HG03103 (cell line): ENCODE measurements around the gene KIDINS220.

ENCODE experiments used
- ATAC-seq: cut with Tn5 transposase; IDR thresholded peaks from one replicate; pipeline ENCODE4 v1.9.1; 2021; ENCODE audit warnings: low read depth; ENCODE audit not compliant: unreplicated experiment

KIDINS220 gene

DNA sequence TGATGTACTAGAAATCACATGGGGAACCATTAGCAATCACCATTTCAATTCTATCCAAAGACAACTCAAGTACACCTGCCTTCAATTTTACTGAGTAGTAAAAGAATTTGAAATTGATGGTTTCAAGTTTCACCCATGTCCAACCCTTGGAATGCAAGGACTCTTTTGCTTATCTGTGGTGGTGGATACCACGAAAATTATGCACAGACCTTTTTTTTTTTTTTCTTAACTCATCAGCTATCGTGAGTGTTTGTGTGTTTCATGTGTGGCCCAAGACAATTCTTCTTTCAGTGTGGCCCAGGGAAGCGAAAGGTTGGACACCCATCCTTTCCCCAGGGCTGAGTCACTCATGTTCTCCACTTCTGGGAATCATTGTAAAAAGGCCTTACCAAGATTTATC lies 132.5 kb downstream of the KIDINS220 start:
- ATAC-seq, result no peak

DNA sequence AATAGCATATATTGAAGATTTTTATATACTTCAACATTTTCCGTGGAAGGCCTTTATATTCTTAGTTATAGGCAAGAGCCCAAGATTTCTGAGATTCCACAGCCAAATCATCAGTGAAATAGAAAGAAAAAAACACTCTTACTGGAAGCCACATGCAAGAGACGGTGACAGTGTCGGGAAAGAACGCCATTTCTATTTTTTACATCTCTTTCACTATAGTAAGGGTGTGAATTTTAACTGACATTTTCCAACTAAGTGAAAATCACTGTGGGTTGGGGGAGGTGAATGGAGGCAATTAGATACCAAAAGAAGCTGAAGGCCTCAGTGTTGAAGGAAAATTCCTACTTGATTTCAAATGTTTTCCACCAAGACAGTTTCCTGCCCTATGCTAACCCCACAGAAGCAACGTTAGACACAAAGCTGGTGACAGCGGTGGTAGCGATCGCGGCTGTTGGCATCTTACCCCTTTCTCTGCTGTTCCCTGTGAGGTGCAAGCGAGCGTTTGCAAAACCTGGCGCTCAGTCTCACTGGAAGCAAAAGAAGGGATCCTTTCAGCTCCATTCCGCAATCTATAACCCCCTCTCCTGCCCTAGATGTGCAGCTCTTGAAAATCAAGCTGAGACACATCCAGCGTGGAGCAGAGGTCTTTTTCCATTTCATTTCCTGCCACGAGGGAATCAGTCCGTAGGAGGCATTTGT lies 135.6 kb downstream of the KIDINS220 start:
- no peak for ATAC-seq

DNA sequence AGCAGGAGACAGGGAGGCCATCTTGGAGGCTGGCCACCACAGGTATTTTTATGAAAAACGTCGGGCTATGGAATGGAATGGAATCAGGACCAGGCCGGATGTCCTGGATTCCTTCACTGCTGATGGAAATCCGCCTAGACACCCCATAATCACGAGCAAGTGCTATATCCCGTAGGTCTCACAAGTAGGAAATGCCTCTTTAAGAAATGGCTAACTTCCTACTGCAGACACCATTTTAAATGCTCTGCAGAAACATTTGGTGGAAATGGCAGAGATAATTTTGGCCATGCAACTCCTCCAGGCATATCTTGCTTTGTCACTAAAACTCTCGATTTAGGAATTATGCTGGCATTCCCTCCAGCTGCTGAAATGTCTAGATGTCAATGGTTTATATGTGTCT lies 137.6 kb downstream of the KIDINS220 start:
- no peak for ATAC-seq

DNA sequence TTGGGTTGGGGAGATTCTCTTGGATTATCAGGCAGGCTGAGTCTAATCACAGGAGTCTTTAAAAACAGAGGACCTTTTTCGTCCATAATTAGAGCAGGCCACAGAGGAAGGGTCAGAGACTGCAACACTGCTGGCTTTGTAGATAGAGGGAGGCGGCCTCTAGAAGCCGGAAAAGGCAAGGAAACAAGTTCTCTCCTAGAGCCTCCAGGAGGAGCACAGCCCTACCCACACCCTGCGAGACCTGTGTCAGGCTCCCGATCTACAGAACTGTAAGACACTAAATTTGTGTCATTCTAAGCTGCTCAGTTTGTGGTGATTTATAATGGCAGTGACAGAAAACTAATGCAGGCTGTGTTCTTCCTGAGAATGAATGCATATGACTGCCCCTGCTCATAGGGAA lies 140.2 kb downstream of the KIDINS220 start:
- no peak for ATAC-seq

DNA sequence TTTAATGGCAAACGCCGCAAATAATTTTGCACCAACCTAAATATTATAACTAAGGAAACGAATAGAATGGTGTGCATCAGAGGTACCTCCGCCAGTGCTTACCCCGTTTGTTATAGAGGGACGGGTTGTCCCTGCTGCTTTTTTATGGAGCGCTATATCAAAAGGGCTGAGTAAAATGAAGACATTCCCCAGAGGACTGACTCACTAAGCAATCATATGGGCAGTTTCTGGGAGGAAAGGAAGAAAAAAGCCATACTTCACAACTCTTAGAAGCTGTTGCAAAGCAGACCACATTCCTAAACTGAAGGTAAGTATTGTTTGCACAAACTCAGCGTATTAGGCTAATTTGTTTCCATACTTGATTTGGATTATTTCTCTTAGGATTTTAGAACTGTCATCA lies 142.7 kb downstream of the KIDINS220 start:
- no peak for ATAC-seq

DNA sequence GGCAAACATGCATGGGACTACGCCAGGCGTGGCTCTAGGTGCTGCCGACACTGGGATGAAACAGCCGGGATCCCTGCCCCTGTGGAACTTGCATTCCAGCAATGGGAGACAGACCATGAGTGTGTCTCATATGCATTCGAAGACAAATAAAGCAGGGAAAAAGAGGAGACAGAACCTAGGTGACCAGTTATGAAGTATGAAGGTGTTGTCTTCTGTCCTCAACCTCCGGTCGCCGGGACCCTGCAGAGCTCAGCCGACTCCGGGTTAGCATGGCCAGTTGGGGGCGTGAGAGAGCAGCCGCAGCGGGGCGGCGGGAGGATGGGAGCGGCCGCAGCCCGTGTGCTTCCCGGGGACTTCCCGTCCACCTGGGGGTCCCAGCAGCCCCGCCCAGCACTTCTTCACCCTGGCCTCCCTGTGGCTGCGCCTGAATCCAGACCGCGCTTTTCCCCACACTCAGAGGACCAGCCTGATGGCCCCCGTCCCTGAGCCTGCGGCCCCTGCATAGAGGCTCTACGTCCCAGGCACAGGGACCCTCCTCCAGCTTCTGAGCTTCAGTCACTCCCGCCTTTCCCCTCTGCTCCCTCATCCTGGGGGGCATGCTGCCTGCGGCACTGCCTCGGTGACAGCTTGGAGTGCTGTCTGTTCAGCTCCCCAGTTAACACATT lies 144.1 kb downstream of the KIDINS220 start:
- ATAC-seq, result no peak

DNA sequence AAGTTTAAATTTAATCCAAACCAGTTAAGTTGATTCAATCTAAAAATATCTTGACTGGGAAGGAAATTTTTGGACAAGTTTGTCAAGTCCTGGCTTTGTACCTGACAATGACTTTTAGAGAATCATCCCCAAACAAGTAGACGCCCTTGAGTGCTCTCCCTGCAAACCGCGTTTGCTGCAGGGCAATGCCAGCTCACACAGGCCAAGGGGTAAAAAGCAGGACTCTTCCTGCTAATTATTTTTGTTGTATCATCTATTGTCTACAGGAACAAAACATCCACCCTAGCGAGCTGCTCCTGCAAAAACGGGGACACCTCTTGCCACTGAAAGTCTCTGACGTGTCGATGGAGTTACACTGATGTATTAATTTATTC lies 144.6 kb downstream of the KIDINS220 start:
- no peak for ATAC-seq

DNA sequence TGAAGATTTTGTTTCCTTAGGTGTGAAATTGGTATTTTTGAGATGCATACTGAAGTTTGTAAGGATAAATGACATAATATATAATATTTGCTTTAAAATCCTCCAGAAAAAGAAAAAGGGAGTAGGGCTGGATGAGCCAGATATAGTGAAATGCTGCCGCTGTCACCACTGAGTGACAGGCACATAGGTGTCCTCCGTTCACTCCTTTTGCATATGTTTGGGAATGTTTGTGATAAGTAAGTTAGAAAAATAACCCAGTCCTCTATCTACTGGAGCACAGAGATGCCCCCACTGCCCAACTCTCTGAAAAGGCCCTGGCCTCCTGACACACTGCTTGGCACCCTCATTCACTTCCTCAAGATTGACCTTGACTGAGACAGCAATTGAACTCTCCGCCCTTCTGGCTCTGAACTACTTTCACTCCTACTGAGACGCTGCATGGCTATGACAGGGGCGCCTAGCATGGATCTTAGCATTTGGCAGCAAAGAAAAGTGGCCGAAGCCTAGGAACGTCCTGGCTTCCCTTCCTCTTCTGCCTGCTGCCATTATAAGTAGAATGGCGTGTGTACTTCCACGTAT lies 145.5 kb downstream of the KIDINS220 start:
- no peak for ATAC-seq

DNA sequence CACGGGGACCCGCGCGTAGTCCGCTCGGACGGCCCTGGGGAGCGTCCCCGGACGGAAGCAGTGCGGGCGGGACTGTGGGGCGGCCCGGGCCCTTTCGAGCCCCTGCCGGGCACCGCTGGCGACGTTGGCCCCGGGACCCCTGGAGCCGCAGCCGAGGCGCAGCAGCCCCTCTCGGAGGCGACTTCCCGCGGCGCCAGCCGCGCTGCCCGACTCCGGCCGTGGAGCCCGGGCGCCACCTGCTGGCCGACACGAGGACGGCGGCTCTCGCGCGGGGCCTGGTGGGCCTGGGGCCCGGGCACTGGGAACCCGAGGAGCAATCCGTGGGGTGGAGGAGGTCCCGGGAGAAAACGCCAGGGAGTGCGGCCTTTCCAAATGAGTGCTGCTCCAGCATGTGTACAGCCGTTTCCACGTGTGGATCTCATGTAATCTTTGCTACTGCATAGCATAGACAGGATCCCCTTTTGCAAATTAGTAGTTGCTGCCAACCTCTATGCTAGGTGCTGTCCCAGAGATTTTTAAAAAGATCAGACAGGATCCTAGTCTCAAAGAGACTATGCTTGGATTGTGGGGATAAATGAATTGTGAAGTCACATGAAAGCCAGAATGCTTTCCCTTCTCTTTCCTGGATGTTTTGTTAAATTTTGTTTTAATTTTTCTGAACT lies 151.6 kb downstream of the KIDINS220 start:
- peak; percentile 28 for ATAC-seq

DNA sequence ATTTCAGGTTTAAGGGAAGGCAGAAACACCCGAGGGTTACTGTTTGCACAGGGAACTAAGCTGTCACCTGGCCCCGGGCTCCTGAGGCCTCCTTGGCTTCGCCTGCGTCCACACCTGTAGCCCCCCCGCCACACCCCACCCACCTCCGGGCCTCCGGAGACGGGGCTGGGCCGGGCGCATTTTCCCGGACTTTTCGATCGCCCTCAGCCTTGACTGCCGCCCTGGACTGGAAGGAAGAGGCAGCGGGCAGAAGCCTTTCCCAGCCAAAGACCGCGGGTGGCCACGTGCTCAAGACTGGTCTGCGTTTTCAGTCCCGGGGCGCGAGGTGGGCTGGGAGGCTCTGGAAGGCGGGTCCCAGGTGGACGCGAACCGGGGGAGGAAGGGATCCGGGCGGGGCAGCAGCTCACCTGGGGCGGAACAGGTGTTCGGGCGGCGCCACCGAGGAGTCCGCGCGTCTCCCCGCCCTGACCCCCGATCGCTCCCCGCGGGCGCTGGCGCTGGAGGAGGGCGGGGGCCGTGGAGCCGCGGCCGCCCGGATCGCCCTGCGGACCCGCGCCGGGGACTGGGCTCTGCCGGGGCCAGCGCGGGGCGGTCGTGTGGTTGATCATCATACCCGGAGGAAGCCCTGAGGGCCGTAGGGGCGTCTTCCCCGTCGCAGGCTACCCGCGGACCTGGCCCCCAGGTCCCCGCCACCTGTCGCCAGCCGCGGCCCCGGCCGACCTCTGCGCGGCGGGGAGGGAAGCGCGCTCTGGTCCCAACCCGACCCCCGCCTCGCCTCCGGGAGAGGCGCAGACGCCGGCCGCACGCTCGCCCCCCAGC lies 152.3 kb downstream of the KIDINS220 start:
- ATAC-seq, result no peak

DNA sequence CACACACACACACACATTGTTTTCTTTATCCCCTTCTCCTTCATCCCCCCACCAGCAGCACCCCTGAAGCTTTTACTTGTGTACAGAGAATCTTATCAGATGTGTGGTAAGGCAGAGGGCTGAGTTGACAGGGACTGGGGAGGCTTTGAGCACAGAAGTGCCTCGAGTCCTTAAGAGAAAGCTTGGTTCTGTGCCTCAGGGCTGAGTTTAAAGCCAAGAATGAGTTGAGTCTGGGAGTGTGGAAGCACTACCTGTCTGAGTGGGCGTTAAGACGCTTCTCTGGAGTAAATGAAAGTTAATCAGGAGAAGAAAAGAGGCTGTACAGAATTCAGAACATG lies 152.9 kb downstream of the KIDINS220 start:
- ATAC-seq, result no peak

DNA sequence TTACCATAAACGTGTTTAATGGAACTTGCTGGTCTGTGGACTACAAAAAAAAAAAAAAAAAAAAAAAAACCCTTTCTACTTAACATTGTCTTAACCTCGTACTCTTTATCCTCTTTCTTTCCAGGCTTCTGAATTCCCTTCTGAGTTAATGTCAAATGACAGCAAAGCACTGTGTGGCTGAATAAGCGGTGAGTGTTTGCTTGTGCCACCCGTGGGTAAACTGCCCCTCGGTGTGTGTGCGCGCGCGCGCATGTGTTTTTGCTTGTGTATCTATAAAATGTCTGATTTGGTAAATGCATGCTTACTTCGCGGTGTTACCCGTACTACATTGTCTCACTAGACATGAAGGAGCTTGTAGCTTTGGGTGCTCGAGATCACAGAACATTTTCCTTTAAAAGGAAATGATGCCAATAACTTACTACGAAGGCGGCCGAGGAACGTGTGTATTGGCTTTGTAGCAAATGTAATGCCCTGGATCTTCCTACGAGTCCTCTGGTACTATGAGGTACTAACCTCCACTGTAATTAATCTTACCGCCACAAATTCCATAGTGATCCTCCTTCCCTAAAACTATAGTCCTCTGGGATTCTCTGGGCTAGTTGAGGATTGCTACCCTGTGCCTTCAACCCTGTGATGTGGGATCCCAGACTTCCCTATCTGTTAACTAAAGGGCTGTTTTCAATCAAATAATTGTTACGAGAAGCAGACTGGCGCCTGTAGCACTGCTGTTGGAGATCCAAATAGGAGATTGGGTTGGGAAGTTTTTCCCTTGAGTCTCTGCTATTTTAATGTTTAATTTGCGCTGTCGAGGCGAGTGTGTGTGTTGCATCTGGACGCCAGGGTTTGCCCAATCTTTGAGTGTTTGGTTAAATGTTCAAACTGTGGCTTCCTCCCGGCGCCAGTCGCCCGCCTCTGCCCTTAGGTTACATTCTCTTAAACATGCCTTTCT lies 154.4 kb downstream of the KIDINS220 start:
- no peak for ATAC-seq

DNA sequence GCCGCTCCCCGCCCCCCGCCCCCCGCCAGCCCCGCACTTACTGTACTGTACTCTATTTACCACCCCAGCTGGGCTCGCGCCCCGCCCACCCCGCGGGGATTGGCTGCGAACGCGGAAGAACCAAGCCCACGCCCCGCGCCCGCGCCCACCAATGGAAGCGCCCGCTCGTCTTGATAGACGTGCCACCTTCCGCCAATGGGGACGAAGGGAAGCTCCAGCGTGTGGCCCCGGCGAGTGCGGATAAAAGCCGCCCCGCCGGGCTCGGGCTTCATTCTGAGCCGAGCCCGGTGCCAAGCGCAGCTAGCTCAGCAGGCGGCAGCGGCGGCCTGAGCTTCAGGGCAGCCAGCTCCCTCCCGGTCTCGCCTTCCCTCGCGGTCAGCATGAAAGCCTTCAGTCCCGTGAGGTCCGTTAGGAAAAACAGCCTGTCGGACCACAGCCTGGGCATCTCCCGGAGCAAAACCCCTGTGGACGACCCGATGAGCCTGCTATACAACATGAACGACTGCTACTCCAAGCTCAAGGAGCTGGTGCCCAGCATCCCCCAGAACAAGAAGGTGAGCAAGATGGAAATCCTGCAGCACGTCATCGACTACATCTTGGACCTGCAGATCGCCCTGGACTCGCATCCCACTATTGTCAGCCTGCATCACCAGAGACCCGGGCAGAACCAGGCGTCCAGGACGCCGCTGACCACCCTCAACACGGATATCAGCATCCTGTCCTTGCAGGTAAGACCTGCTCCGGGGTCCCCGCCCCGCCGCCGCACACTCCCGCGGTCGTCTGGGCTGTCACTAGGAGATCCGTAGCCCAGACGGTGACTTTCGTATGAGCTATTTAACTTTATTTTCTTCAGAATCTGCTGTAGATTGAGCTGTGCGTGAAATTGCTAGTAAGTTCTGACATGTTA lies 155.4 kb downstream of the KIDINS220 start, which contains the start of gene ID2:
ID2 (plus strand) TSS at position 271 of the 907 bp plus-strand sequence; CDS start at position 381, 110 bp downstream.
- peak; percentile 66 for ATAC-seq

DNA sequence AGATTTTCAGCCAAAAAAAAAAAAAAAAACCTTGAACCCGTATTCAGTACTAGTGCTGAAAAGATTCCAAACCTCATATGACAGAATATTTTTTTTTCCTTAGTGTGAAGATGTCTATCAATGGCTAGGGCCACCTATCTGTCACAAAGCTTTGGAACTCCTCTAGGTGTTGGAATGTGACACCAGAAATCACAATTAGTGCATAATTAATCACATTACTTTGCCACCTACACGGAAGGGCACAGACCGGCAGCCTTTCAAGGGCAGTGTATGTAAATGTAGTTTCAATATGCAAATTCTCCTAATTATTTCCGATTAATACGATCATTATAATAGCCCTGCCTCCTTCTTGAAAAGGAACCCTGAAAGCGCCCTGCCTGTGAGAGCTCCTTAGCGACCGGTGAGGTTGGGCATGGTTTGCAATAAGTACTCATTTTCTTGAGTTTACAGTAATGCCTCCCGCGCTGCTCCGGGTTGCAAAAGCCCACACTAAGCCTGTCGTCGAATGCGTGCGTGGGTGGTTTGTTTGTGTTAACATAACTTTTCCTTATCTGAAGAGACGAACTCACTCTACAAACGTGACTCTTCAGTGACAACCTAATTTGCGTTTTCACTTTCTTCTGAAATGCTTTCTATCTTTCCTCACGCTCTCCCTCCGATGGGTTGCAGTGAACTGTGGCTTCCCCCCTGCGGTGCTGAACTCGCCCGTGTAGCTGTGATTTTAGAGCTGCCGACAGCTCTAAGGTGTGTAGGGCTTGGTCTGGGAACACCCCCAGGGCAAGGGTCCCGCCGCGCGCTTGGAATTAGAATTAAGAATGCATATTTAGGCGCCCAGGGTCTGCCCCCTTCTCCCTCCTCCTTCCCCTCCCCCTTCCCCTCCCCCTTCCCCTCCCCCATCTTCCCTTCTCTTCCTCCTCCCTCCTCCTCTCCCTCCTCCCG lies 156.3 kb downstream of the KIDINS220 start:
- no peak for ATAC-seq

DNA sequence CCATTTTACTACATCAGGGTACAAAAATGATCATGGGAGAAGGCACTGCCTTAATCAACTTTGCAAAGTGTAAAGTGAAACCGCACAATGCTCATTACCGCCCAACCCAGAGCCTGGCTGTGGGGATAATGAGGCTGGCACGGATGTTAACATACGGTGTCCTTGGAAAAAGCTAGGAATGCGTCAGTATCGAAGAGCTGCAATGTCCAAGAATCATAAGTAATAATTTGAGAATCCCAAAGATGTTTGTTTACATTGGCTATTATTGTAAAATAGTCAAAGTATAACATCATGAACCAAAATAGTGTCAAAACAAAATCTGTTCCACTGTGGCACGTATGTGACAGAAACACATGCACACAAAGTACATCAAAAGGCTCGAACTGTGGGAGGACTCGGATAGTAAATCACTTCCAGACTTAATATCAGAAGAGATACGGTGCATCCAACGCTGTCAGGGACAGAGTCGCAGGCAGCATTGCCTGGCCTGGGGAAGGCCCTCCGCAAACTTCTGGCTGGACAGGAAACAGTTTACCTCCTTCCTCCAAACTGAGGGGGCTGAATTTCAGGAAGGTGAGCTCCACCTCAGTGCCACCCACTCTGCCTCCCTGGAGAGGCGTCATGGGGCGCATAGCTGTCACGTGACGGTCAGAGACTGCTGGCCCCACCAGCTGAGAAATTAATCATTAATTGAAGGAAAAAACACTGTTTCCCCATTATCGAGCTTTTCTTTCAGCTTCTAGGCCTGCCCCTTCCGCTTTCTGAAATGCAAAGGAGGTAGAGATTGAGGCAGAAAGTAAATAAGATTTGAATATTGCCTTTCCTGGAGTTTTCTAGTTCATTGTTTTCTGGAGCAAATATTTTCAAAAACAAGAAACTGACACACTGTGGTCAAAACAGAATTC lies 157.3 kb downstream of the KIDINS220 start:
- no peak for ATAC-seq

DNA sequence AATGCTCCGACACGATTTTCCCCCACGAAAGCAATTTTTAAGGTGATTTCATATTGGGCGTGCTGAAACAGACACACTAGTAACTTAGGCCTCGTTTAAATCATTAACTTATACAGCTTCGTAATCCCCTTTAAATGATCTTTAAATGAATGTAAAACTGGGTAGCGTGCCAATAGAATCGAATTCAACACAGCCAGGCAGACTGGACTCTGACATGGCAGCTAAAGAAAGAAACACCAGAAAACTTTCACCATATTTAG lies 157.9 kb downstream of the KIDINS220 start:
- ATAC-seq, result no peak
